Fibroblast of lung (primary cell): ENCODE measurements around the gene PRAF2. TPM values are rescaled to one million over a fixed set of nuclear protein-coding genes. Genes with fewer than 3 reads are reported as not detected.

Source experiments
- DNase-seq, 2 donors: peaks; one replicate each; pipeline versions ENCODE4 v3.0.0 to v3.0.0-alpha.2; 2010; ENCODE audit warnings: low read depth in 2 of 2
- H2AFZ ChIP-seq: 2 replicates; pipeline ENCODE4 v1.5.1; 2012; ENCODE audit warnings: low read length, control low read depth, inconsistent platforms
- H3K27ac ChIP-seq: 2 replicates; pipeline ENCODE4 v1.5.1; 2011; ENCODE audit warnings: low read length, control low read depth; ENCODE audit not compliant: insufficient read depth
- H3K27me3 ChIP-seq: 2 replicates; pipeline ENCODE4 v1.5.1; 2011; ENCODE audit warnings: mild to moderate bottlenecking, low read length; ENCODE audit not compliant: control insufficient read depth, insufficient read depth
- H3K36me3 ChIP-seq: 2 replicates; pipeline ENCODE4 v1.5.1; 2011; ENCODE audit warnings: low read length; ENCODE audit not compliant: control insufficient read depth, insufficient read depth
- H3K4me1 ChIP-seq: 2 replicates; pipeline ENCODE4 v1.5.1; 2011; ENCODE audit warnings: low read length; ENCODE audit not compliant: control insufficient read depth, insufficient read depth; ENCODE audit errors: extremely low read depth
- H3K4me2 ChIP-seq: 2 replicates; pipeline ENCODE4 v1.5.1; 2011; ENCODE audit warnings: low read length, control low read depth; ENCODE audit not compliant: insufficient read depth; ENCODE audit errors: extremely low read depth
- H3K4me3 ChIP-seq, 4 experiments: fragments of 200-600 bp in 1 of 4; sonication (generic) in 1 of 4; replicated peaks in 1 of 4; 2 replicates each; pipeline ENCODE4 v1.5.1; 2011 to 2016; ENCODE audit warnings: low read length in 4 of 4, low read depth in 3 of 4, mild to moderate bottlenecking in 3 of 4, control low read depth in 2 of 4, inconsistent platforms in 1 of 4, mixed read lengths in 1 of 4; ENCODE audit not compliant: insufficient read depth in 1 of 4; ENCODE audit errors: control extremely low read depth in 1 of 4
- H3K79me2 ChIP-seq: 2 replicates; pipeline ENCODE4 v1.5.1; 2012; ENCODE audit warnings: mild to moderate bottlenecking, low read length, inconsistent platforms; ENCODE audit not compliant: control insufficient read depth, insufficient read depth
- H3K9ac ChIP-seq: 2 replicates; pipeline ENCODE4 v1.5.1; 2011; ENCODE audit warnings: mild to moderate bottlenecking, low read length, control low read depth; ENCODE audit not compliant: insufficient read depth
- H3K9me3 ChIP-seq: 2 replicates; pipeline ENCODE4 v1.5.1; 2012; ENCODE audit warnings: low read depth, low read length; ENCODE audit not compliant: control insufficient read depth, insufficient read depth
- H4K20me1 ChIP-seq: 2 replicates; pipeline ENCODE4 v1.5.1; 2011; ENCODE audit warnings: low read length; ENCODE audit not compliant: control insufficient read depth, insufficient read depth; ENCODE audit errors: extremely low read depth
- CTCF ChIP-seq, 2 donors: IDR thresholded peaks in 1 of 2; conservative IDR thresholded peaks in 1 of 2; 1 replicate in 1 of 2; 2 replicates in 1 of 2; pipeline ENCODE4 v1.5.1; 2011 to 2012; ENCODE audit warnings: low read length in 2 of 2, control low read depth in 1 of 2, inconsistent platforms in 1 of 2, low read depth in 1 of 2, mild to moderate bottlenecking in 1 of 2
- EZH2 ChIP-seq: IDR thresholded peaks from 2 replicates; pipeline ENCODE4 v1.5.1; 2012; ENCODE audit warnings: low read length, control low read depth, mild to moderate bottlenecking; ENCODE audit errors: missing control alignments
- polyA plus RNA-seq, 2 donors: library from polyadenylated mRNA; depleted of rRNA in 1 of 2; stranded (reverse) in 1 of 2; unstranded in 1 of 2; fragments of >200 nt; gene quantifications; 2 replicates each; pipeline ENCODE4 v1.2.1, GENCODE V29; 2011 to 2012; ENCODE audit warnings: missing spikeins in 1 of 2
- total RNA-seq: library from RNA; depleted of rRNA; stranded (reverse); fragments of >200 nt; gene quantifications from 2 replicates; pipeline ENCODE4 v1.2.1, GENCODE V29; 2014

Gene PRAF2
- total and polyA plus RNA-seq, 2 donors (not counting 1 experiment from before 2014, with no cell fraction given), result 11.9 to 33.1 TPM

GRCh38 chrX:49063715-49064114 is 10.1 kb downstream of the PRAF2 start:
- TF ChIP-seq EZH2 (no peak), CTCF (conservative IDR thresholded peaks at IDR 0.05 in 1 of 2, IDR thresholded peaks at IDR 0.05 in 1 of 2; ENCODE audit: low read depth in 1 of 2, low read length in 2 of 2) (no peak)
- Histone ChIP-seq H3K79me2 (no peaks in the 10 kb centered on the region), H3K27ac (no peak overlapping the region), H3K4me1 (no peaks in the 10 kb centered on the region), H3K9me3 (no peaks in the 10 kb centered on the region), H3K4me3 (no peak overlapping the region), H4K20me1 (no peaks in the 10 kb centered on the region), H3K36me3 (no peaks in the 10 kb centered on the region), H3K27me3 (no peaks in the 10 kb centered on the region), H3K9ac (no peak overlapping the region), H3K4me2 (no peak overlapping the region), H2AFZ (no peak overlapping the region)
- DNase-seq, result no peak

GRCh38 chrX:49061916-49062315 is 11.9 kb downstream of the PRAF2 start:
- Histone ChIP-seq H3K9me3 (no peaks in the 10 kb centered on the region), H3K4me2 (no peak overlapping the region), H3K4me1 (no peaks in the 10 kb centered on the region), H3K79me2 (no peaks in the 10 kb centered on the region), H3K27me3 (no peaks in the 10 kb centered on the region), H3K36me3 (no peaks in the 10 kb centered on the region), H3K4me3 (no peak overlapping the region), H2AFZ (no peak overlapping the region), H3K9ac (no peak overlapping the region), H4K20me1 (no peaks in the 10 kb centered on the region), H3K27ac (no peak overlapping the region)
- no peak for DNase-seq
- TF ChIP-seq EZH2, result no peak
- TF ChIP-seq CTCF (conservative IDR thresholded peaks at IDR 0.05 in 1 of 2, IDR thresholded peaks at IDR 0.05 in 1 of 2; ENCODE audit: low read depth in 1 of 2, low read length in 2 of 2), result no peak

- Histone ChIP-seq H2AFZ (no peak overlapping the region), H3K79me2 (no peaks in the 10 kb centered on the region), H3K9ac (no peak overlapping the region), H3K4me1 (no peaks in the 10 kb centered on the region), H3K27ac (no peak overlapping the region), H3K4me2 (no peak overlapping the region), H3K4me3 (no peak overlapping the region), H3K27me3 (no peaks in the 10 kb centered on the region), H3K36me3 (no peaks in the 10 kb centered on the region), H3K9me3 (no peaks in the 10 kb centered on the region), H4K20me1 (no peaks in the 10 kb centered on the region)
- TF ChIP-seq EZH2, result no peak
- TF ChIP-seq CTCF (conservative IDR thresholded peaks at IDR 0.05 in 1 of 2, IDR thresholded peaks at IDR 0.05 in 1 of 2; ENCODE audit: low read depth in 1 of 2, low read length in 2 of 2), result no peak
- DNase-seq, result no peak
These were observed 12.3 kb downstream of the PRAF2 start for GRCh38 chrX:49061490-49061889.
